ENCODE data around the gene ATF7IP2.
"Not testable (repeated sequence)": the region's sequence is repeated elsewhere in the genome, so short reads cannot be mapped to it uniquely, and the experiment has no call there.

DNA sequence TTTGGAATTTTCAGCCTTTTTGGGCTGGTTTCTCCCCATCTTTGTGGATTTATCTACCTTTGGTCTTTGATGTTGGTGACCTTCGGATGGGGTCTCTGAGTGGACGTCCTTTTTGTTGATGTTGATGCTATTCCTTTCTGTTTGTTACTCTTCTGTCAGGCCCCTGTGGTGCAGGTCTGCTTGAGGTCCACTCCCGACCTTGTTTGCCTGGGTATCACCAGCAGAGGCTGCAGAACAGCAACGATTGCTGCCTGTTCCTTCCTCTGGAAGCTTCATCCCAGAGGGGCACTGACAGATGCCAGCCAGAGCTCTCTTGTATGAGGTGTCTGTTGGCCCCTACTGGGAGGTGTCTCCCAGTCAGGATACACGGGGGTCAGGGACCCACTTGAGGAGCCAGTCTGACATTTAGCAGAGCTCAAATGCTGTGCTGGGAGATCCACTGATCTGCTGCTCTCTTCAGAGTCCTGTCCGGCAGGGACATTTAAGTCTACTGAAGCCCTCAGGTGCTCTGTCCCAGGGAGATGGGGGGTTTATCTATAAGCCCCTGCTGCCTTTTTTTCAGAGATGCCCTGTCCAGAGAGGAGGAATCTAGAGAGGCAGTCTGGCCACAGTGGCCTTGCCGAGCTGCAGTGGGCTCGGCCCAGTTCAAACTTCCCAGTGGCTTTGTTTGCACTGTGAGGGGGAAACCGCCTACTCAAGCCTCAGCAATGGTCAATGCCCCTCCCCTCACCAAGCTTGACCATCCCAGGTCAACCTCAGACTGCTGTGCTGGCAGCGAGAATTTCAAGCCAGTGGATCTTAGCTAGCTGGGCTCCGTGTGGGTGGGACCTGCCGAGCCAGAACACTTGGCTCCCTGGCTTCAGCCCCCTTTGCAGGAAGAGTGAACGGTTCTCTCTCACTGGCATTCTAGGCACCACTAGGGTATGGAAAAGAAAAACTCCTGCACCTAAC is 66.6 kb downstream of the ATF7IP2 start:
- not testable (repeated sequence) for TF ChIP-seq ZNF70 (CRISPR knock-in tag; IDR thresholded peaks at IDR 0.05); PATZ1 (CRISPR knock-in tag; IDR thresholded peaks at IDR 0.05; ENCODE audit: borderline replicate concordance); ZC3H10 (CRISPR knock-in tag; IDR thresholded peaks at IDR 0.05); CSDC2 (CRISPR knock-in tag; IDR thresholded peaks at IDR 0.05); SNAI2 (CRISPR knock-in tag; IDR thresholded peaks at IDR 0.05); ZFP3 (CRISPR knock-in tag; IDR thresholded peaks at IDR 0.05); ESRRG (CRISPR knock-in tag; IDR thresholded peaks at IDR 0.05); OSR1 (CRISPR knock-in tag; IDR thresholded peaks at IDR 0.05)
